AG04450 (cell line): ENCODE data around the gene ZYG11A. TPM values are rescaled to one million over a fixed set of nuclear protein-coding genes. Genes with fewer than 3 reads are reported as not detected.

Experiments
- CTCF ChIA-PET: fragments of 300-600, 350-600 bp; formaldehyde crosslinking; extraction: SDS; loops from one replicate; lab custom pipeline; 2022; ENCODE audit warnings: antibody characterized with exemption, inconsistent platforms; lab: Charles Lee
- POLR2A ChIA-PET: fragments of 350-600 bp; formaldehyde crosslinking; extraction: SDS; loops from one replicate; lab custom pipeline; 2021; ENCODE audit warnings: antibody characterized with exemption, inconsistent platforms; lab: Yijun Ruan, JAX
- DNase-seq: peaks from one replicate; pipeline ENCODE4 v3.0.0-alpha.2; 2011; ENCODE audit warnings: low read depth, low spot score
- H3K27ac ChIP-seq: one replicate; pipeline ENCODE4 v1.5.1; 2012; ENCODE audit warnings: low read depth, low read length, control low read depth
- H3K27me3 ChIP-seq: one replicate; pipeline ENCODE4 v1.6.0; 2012; ENCODE audit warnings: low read length; ENCODE audit not compliant: control insufficient read depth, insufficient read depth
- H3K4me3 ChIP-seq: 2 replicates; pipeline ENCODE4 v1.5.1; 2011; ENCODE audit warnings: mild to moderate bottlenecking, low read depth, low read length, control low read depth
- H3K9me3 ChIP-seq: 2 replicates; pipeline ENCODE4 v1.5.1; 2012; ENCODE audit warnings: low read length; ENCODE audit not compliant: control insufficient read depth, insufficient read depth
- CTCF ChIP-seq: IDR thresholded peaks from 2 replicates; pipeline ENCODE4 v1.5.1; 2011; ENCODE audit warnings: low read depth, low read length, control low read depth, inconsistent platforms
- polyA plus RNA-seq: library from polyadenylated mRNA; depleted of rRNA; stranded (reverse); fragments of >200 nt; gene quantifications from 2 replicates; pipeline ENCODE4 v1.2.3, GENCODE V29; 2011

The ZYG11A gene
- polyA plus RNA-seq, 1 experiment = 1.1 TPM

DNA sequence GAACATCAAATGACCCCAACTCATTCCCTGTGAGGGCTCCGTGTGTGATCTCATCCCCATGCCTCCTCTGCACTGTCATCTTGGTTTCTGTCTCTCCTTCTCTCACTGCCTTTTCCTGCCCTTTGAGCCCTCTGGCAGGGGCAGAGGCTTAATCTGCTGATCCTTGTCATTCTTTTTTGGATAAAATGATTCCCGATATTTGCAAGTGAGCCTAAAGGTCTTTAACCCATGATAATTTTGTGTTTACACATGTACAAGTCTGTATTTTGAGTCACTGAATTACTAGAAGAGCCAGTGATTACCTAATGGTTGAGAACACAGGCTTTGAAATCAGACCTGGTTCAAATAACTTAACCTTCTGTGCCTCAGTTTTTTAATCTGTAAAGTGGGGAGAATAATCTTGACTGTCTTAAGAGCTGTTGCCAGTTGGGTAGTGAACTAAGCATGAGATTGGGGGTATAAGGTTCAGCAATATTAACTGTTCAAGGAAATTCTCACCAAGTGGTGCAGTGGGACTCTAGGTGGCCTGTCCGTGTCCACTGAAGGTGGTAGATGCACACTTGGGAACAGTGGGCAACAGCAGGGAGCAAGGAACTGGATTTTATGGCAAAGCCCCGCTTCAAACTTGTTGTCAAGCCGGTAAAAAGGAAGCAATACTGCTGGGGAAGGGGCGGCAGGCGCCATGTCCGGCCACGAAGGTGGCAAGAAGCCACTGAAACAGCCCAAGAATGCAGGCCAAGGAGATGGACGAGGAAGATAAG, 77.3 kb downstream of the ZYG11A start:
- POLR2A ChIA-PET = no interaction called here
- H3K27me3 ChIP-seq = no peaks in the 10 kb centered on the region
- no peak overlapping the region for H3K27ac ChIP-seq
- CTCF ChIA-PET = interaction anchor here (0.7 kb wide), 1 partner anchor 276 kb away, joined by 3 read pairs; no protein-coding TSS in a partner anchor
- DNase-seq = no peak
- no peak overlapping the region for H3K4me3 ChIP-seq
- TF ChIP-seq CTCF = no peak
- H3K9me3 ChIP-seq = no peaks in the 10 kb centered on the region; the same call in none of the 2 replicates

DNA sequence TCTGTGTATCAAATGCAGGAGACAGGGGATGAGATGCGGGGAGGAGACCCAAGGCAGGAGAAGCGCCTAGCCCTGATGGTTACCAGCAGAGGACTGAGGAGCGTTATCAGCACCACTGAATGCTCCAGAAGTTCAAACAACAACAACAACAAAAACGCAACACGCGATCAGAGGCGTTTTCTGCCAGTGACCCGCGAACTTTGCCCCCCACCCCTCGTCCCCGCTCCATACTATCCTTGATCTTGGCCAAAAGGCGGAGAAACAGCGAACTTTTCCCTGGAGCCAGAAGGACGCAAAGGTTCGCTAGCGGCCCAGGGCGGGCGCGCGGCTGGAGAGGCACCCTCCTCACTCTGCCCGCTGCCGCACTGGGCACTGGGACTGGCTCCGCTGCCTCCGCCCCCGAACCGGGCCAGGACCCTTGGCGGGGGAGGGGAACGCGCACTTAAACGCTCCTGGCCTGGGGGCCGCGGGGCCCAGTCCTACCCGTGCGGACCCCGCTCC, 78.3 kb downstream of the ZYG11A start:
- no peak for TF ChIP-seq CTCF
- Histone ChIP-seq H3K4me3 (peak overlapping the region; percentile 68), H3K27ac (no peak overlapping the region), H3K27me3 (no peaks in the 10 kb centered on the region), H3K9me3 (no peaks in the 10 kb centered on the region; the same call in none of the 2 replicates)
- no peak for DNase-seq
- ChIA-PET CTCF (interaction anchor here (0.8 to 1.5 kb wide), 3 partner anchors 20 to 263 kb away, joined by 3 to 4 read pairs (median 4); no protein-coding TSS in a partner anchor), POLR2A (interaction anchor here (0.9 to 1.1 kb wide), 2 partner anchors 20 to 142 kb away, joined by 3 read pairs; no protein-coding TSS in a partner anchor)

DNA sequence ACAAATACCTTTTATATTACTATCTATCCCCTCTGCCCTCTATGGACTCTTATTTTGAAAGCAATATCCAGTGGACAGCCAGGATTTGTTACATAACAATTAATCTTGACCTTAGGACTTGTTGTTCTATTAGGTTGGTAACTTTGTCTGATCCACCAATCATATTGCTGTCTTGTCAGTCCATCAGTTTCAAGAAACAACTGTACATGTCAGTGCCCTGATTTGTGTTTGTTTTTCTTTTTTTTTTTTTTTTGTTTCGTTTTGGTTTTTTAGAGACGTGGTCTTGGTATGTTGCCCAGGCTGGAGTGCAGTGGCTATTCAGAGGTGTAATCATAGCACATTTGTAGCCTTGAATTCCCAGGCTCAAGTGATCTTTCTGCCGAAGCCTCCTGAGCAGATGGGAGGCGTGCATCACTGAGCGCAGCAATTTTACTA, 83.0 kb downstream of the ZYG11A start:
- H3K27me3 ChIP-seq = no peaks in the 10 kb centered on the region
- TF ChIP-seq CTCF = no peak
- H3K27ac ChIP-seq = no peak overlapping the region
- CTCF ChIA-PET = interaction anchor here (1.2 kb wide), 1 partner anchor 100 kb away, joined by 3 read pairs; no protein-coding TSS in a partner anchor
- no peaks in the 10 kb centered on the region; the same call in none of the 2 replicates for H3K9me3 ChIP-seq
- POLR2A ChIA-PET = interaction anchor here (0.6 kb wide), 1 partner anchor 96 kb away, joined by 3 read pairs; no protein-coding TSS in a partner anchor
- no peak for DNase-seq
- H3K4me3 ChIP-seq = no peak overlapping the region

DNA sequence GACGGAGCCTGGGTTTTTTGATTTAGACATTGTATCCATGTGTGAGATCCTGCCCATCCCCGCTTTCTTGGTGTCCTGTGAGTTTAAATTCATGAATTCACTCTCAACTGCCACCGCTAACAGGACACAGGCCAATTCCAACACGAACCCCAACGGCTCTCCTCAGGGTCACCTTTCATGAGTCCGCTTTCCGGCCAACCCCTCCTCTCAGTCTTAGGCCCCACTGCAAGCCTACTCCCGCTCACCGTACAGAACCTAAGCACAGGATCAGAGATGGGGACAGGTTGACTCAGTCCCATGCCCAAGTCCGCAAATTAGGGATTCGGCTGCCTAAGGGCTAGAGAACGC, 84.3 kb downstream of the ZYG11A start:
- POLR2A ChIA-PET = interaction anchor here (0.7 kb wide), 2 partner anchors 117 to 221 kb away, joined by 3 to 4 read pairs; no protein-coding TSS in a partner anchor
- no peak for DNase-seq

More for the DNA sequence above, 84.3 kb downstream of the ZYG11A start:
- Histone ChIP-seq H3K4me3 (peak overlapping the region; percentile 80), H3K27me3 (no peaks in the 10 kb centered on the region), H3K27ac (no peak overlapping the region), H3K9me3 (no peaks in the 10 kb centered on the region; the same call in none of the 2 replicates)
- CTCF ChIA-PET = interaction anchor here (0.6 kb wide), 1 partner anchor 11 kb away, joined by 6 read pairs; no protein-coding TSS in a partner anchor
- no peak for TF ChIP-seq CTCF
